Smooth muscle cell (in vitro differentiated cells): ENCODE measurements around the gene CARMIL3. TPM values are rescaled to one million over a fixed set of nuclear protein-coding genes. Genes with fewer than 3 reads are reported as not detected.
A peak's percentile ranks its signal among the peaks of the same experiment; 100 is the strongest.
"Not testable (repeated sequence)": the region's sequence is repeated elsewhere in the genome, so short reads cannot be mapped to it uniquely, and the experiment has no call there.

ENCODE experiments used
- DNase-seq: peaks from one replicate; lab custom pipeline; 2025; ENCODE audit not compliant: unreplicated experiment; lab: John Stamatoyannopoulos, UW
- H2AFZ ChIP-seq: fragments of 200-600 bp; sonication (generic); 2 replicates; pipeline ENCODE4 v1.6.0; 2016; ENCODE audit warnings: antibody characterized with exemption, low read depth, mild to moderate bottlenecking
- H3F3A ChIP-seq: fragments of 200-600 bp; sonication (generic); 2 replicates; pipeline ENCODE4 v1.6.0; 2017; ENCODE audit warnings: antibody characterized with exemption, low read depth
- H3K27ac ChIP-seq: fragments of 200-600 bp; sonication (generic); 2 replicates; pipeline ENCODE4 v1.5.1; 2016; ENCODE audit warnings: low read depth, mild to moderate bottlenecking
- H3K27me3 ChIP-seq: fragments of 200-600 bp; sonication (generic); 2 replicates; pipeline ENCODE4 v1.6.1; 2016; ENCODE audit warnings: low read depth, mild to moderate bottlenecking
- H3K36me3 ChIP-seq: fragments of 200-600 bp; sonication (generic); 2 replicates; pipeline ENCODE4 v1.5.1; 2016; ENCODE audit warnings: low read depth
- H3K4me1 ChIP-seq: fragments of 200-600 bp; sonication (generic); 2 replicates; pipeline ENCODE4 v1.5.1; 2016; ENCODE audit warnings: low read depth
- H3K4me2 ChIP-seq: fragments of 200-600 bp; sonication (generic); 2 replicates; pipeline ENCODE4 v1.6.0; 2016; ENCODE audit warnings: mild to moderate bottlenecking
- H3K4me3 ChIP-seq: fragments of 200-600 bp; sonication (generic); 2 replicates; pipeline ENCODE4 v1.5.1; 2016; ENCODE audit warnings: mild to moderate bottlenecking
- H3K79me2 ChIP-seq: fragments of 200-600 bp; sonication (generic); 2 replicates; pipeline ENCODE4 v1.6.0; 2016; ENCODE audit warnings: low read depth, mild to moderate bottlenecking
- H3K9ac ChIP-seq: fragments of 200-600 bp; sonication (generic); 2 replicates; pipeline ENCODE4 v1.6.0; 2016; ENCODE audit warnings: low read depth
- H3K9me3 ChIP-seq: fragments of 200-600 bp; sonication (generic); replicated peaks from 2 replicates; pipeline ENCODE4 v1.5.1; 2016; ENCODE audit warnings: low read depth
- H4K20me1 ChIP-seq: fragments of 200-600 bp; sonication (generic); 2 replicates; pipeline ENCODE4 v1.6.0; 2016; ENCODE audit warnings: low read depth
- CTCF ChIP-seq: fragments of 200-600 bp; sonication (generic); IDR thresholded peaks from 2 replicates; pipeline ENCODE4 v1.5.1; 2017; ENCODE audit warnings: borderline replicate concordance, mild to moderate bottlenecking, antibody characterized with exemption; ENCODE audit not compliant: insufficient read depth, poor library complexity, severe bottlenecking
- WGBS: methylation state at CpG from one replicate; pipeline ENCODE4 v1.1.7; 2016; ENCODE audit warnings: low lambda C conversion rate; 5-methylcytosine and 5-hydroxymethylcytosine counted together
- polyA plus RNA-seq: library from polyadenylated mRNA; unstranded; fragments of >200 nt; fragmentation: Nextera tagmentation; extraction: Ambion mirVana; gene quantifications from 2 replicates; pipeline ENCODE4 v1.2.1, GENCODE V29; 2016
- total RNA-seq: library from RNA; depleted of rRNA; stranded (reverse); fragments of >200 nt; gene quantifications from 2 replicates; pipeline ENCODE4 v1.2.3, GENCODE V29; 2014

Gene CARMIL3
- total and polyA plus RNA-seq, 2 experiments from 2014 or later = not detected

GRCh38 chr14:24013654-24014514 lies 37.9 kb upstream of the CARMIL3 start:
- Histone ChIP-seq H3K36me3 (no peaks in the 10 kb centered on the region), H2AFZ (no peak overlapping the region), H3K4me1 (peaks cover 18% of the 10 kb centered on the region), H3K4me3 (no peak overlapping the region), H3K27me3 (no peaks in the 10 kb centered on the region), H3K27ac (no peak overlapping the region), H3K9ac (no peak overlapping the region), H3K9me3 (no peaks in the 10 kb centered on the region), H3K79me2 (no peaks in the 10 kb centered on the region), H3K4me2 (no peak overlapping the region), H3F3A (no peaks in the 10 kb centered on the region), H4K20me1 (no peaks in the 10 kb centered on the region)
- 37% methylated on average over 12 of the region's 12 CpGs for WGBS
- TF ChIP-seq CTCF = peak; percentile 87
- DNase-seq = no peak

- not testable (repeated sequence) for H3K79me2 ChIP-seq, H3F3A ChIP-seq, H3K9me3 ChIP-seq, H2AFZ ChIP-seq, H3K9ac ChIP-seq, H3K27ac ChIP-seq, DNase-seq, H3K4me2 ChIP-seq, H3K36me3 ChIP-seq, H3K27me3 ChIP-seq, H3K4me3 ChIP-seq, H4K20me1 ChIP-seq
- H3K4me1 ChIP-seq = peaks cover 18% of the 10 kb centered on the region
- WGBS = 97% methylated on average over 6 of the region's 6 CpGs
These were observed 36.1 kb upstream of the CARMIL3 start for GRCh38 chr14:24015745-24016144.

- H3K4me1 ChIP-seq, H3K9ac ChIP-seq, H3F3A ChIP-seq, H3K27me3 ChIP-seq, DNase-seq, H3K79me2 ChIP-seq, H2AFZ ChIP-seq, H4K20me1 ChIP-seq, H3K27ac ChIP-seq, H3K9me3 ChIP-seq, H3K4me3 ChIP-seq, H3K4me2 ChIP-seq, H3K36me3 ChIP-seq: not testable (repeated sequence)
These were observed 32.8 kb upstream of the CARMIL3 start for GRCh38 chr14:24018978-24019377.

GRCh38 chr14:24019944-24020343 lies 31.9 kb upstream of the CARMIL3 start:
- H3K4me3 ChIP-seq, H3F3A ChIP-seq, H3K36me3 ChIP-seq, H3K79me2 ChIP-seq, H2AFZ ChIP-seq, H3K27ac ChIP-seq, H3K27me3 ChIP-seq, H3K9ac ChIP-seq, H4K20me1 ChIP-seq, H3K4me2 ChIP-seq, H3K4me1 ChIP-seq, H3K9me3 ChIP-seq, DNase-seq: not testable (repeated sequence)
- 47% methylated on average over 2 of the region's 2 CpGs for WGBS

- not testable (repeated sequence) for DNase-seq, H3K4me3 ChIP-seq, H3K27ac ChIP-seq, H2AFZ ChIP-seq, H3K4me1 ChIP-seq, H4K20me1 ChIP-seq, H3K9ac ChIP-seq, H3K4me2 ChIP-seq, H3F3A ChIP-seq, H3K36me3 ChIP-seq, H3K27me3 ChIP-seq, H3K79me2 ChIP-seq, H3K9me3 ChIP-seq
- 81% methylated on average over 3 of the region's 3 CpGs for WGBS
These were observed 31.3 kb upstream of the CARMIL3 start for GRCh38 chr14:24020520-24020919.

GRCh38 chr14:24024939-24025418 lies 26.8 kb upstream of the CARMIL3 start:
- H3K4me3 ChIP-seq, H3K4me1 ChIP-seq, H2AFZ ChIP-seq, H3K79me2 ChIP-seq, H4K20me1 ChIP-seq, H3F3A ChIP-seq, H3K4me2 ChIP-seq, H3K27ac ChIP-seq, H3K9me3 ChIP-seq, H3K36me3 ChIP-seq, H3K9ac ChIP-seq, H3K27me3 ChIP-seq, DNase-seq: not testable (repeated sequence)
- WGBS = 87% methylated on average over 3 of the region's 3 CpGs

GRCh38 chr14:24029687-24030086 lies 22.1 kb upstream of the CARMIL3 start:
- H3K27ac ChIP-seq, H4K20me1 ChIP-seq, H3K79me2 ChIP-seq, H3K36me3 ChIP-seq, DNase-seq, H3K9me3 ChIP-seq, H3K4me2 ChIP-seq, H3F3A ChIP-seq, H2AFZ ChIP-seq, H3K4me3 ChIP-seq, H3K27me3 ChIP-seq, H3K4me1 ChIP-seq, H3K9ac ChIP-seq: not testable (repeated sequence)
- 86% methylated on average over 2 of the region's 3 CpGs for WGBS

GRCh38 chr14:24031331-24031730 lies 20.5 kb upstream of the CARMIL3 start:
- H3K27me3 ChIP-seq, H4K20me1 ChIP-seq, H3K9me3 ChIP-seq, H3K4me2 ChIP-seq, H3K4me1 ChIP-seq, H3F3A ChIP-seq, H2AFZ ChIP-seq, H3K9ac ChIP-seq, H3K4me3 ChIP-seq, H3K79me2 ChIP-seq, DNase-seq, H3K36me3 ChIP-seq, H3K27ac ChIP-seq: not testable (repeated sequence)
- 88% methylated on average over 2 of the region's 2 CpGs for WGBS
